ENCODE data around the gene ST6GAL1. TPM values are rescaled to one million over a fixed set of nuclear protein-coding genes. Genes with fewer than 3 reads are reported as not detected.
"Not testable (repeated sequence)": the region's sequence is repeated elsewhere in the genome, so short reads cannot be mapped to it uniquely, and the experiment has no call there.

The ST6GAL1 gene, protein sequence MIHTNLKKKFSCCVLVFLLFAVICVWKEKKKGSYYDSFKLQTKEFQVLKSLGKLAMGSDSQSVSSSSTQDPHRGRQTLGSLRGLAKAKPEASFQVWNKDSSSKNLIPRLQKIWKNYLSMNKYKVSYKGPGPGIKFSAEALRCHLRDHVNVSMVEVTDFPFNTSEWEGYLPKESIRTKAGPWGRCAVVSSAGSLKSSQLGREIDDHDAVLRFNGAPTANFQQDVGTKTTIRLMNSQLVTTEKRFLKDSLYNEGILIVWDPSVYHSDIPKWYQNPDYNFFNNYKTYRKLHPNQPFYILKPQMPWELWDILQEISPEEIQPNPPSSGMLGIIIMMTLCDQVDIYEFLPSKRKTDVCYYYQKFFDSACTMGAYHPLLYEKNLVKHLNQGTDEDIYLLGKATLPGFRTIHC
- polyA plus RNA-seq (ENCODE audit: insufficient read length in 12 of 12): 10 to 100 TPM in 11 of 12 donors, not detected in 1; 11.4 to 35.3 (median 17.6) TPM
- long read RNA-seq, donor 1, full-length matches to known transcripts: 3 of 160 reads
- long read RNA-seq, donor 1, partial matches to known transcripts: 124 of 160 reads
- long read RNA-seq, donor 1, other reads (novel, unspliced or antisense): 33 of 160 reads
- long read RNA-seq, donor 2, full-length matches to known transcripts: 3 of 20 reads
- long read RNA-seq, donor 2, partial matches to known transcripts: 0 of 20 reads
- long read RNA-seq, donor 2, other reads (novel, unspliced or antisense): 17 of 20 reads
- long read RNA-seq, donor 3, full-length matches to known transcripts: 3 of 3 reads
- long read RNA-seq, donor 3, partial matches to known transcripts: 0 of 3 reads
- long read RNA-seq, donor 3, other reads (novel, unspliced or antisense): 0 of 3 reads
- long read RNA-seq, donor 4, full-length matches to known transcripts: 2 of 2 reads
- long read RNA-seq, donor 4, partial matches to known transcripts: 0 of 2 reads
- long read RNA-seq, donor 4, other reads (novel, unspliced or antisense): 0 of 2 reads
- long read RNA-seq, donor 5, full-length matches to known transcripts: 1 of 1 reads
- long read RNA-seq, donor 5, partial matches to known transcripts: 0 of 1 reads
- long read RNA-seq, donor 5, other reads (novel, unspliced or antisense): 0 of 1 reads
- long read RNA-seq, donor 6, full-length matches to known transcripts: 2 of 2 reads
- long read RNA-seq, donor 6, partial matches to known transcripts: 0 of 2 reads
- long read RNA-seq, donor 6, other reads (novel, unspliced or antisense): 0 of 2 reads
- long read RNA-seq, donor 7, partial matches to known transcripts: 0 of 11 reads
- long read RNA-seq, donor 7, other reads (novel, unspliced or antisense): 11 of 11 reads
- long read RNA-seq, donor 8, full-length matches to known transcripts: 6 of 30 reads
- long read RNA-seq, donor 8, partial matches to known transcripts: 7 of 30 reads
- long read RNA-seq, donor 8, other reads (novel, unspliced or antisense): 17 of 30 reads
- long read RNA-seq, donor 9, partial matches to known transcripts: 18 of 61 reads
- long read RNA-seq, donor 9, other reads (novel, unspliced or antisense): 42 of 61 reads
- long read RNA-seq, donor 10, partial matches to known transcripts: 0 of 1 reads
- long read RNA-seq, donor 10, other reads (novel, unspliced or antisense): 0 of 1 reads
- long read RNA-seq, donor 11, full-length matches to known transcripts: 3 of 23 reads
- long read RNA-seq, donor 11, partial matches to known transcripts: 0 of 23 reads
- long read RNA-seq, donor 11, other reads (novel, unspliced or antisense): 20 of 23 reads

DNA sequence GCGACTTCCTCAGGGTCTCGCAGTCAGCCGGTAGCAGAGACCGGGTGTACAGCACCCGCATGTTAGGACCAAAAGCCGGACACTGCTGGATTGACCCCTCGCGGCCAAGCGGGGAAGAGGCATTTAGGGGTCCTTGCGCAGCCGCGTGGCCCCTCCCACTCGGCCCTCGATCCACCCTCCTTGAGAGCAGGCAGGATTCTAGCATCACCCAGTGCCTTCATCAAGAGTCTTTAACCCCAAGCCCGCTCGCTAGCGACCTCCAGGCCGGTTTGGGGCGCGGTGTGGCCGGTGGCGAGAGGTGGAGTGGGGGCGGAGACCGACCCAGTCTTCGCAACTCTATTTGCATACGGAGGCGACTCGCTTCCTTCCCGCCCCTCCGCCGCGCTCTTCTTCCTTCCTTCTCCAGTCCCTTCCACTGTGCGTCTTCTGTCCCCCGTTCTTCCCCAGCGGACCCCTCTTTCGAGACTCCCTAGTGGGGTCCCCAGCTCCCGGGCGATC lies at the start of gene ST6GAL1:
Gene ST6GAL1 (plus strand): TSS at position 384 of the 498 bp plus-strand sequence. CDS start 112,178 bp downstream, outside the sequence.
- peak; percentile 63 for DNase-seq

DNA sequence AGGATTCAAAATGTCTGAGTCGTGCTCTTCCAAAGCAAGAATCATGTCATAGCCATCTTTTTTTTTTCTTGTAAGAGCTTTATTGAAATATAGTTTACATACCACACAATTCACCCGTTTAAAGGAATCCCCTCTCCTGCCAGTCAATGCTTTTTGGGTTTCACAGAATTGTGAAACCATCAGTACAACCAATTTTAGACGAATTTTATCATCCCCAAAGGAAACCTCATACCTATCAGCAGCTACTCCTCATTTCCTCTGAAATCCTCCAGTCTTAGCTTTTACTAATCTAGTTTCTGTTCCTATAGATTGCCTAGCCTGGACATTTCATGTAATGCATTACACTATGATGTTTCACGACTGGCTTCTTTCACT lies 48.2 kb upstream of the ST6GAL1 start:
- DNase-seq: no peak

DNA sequence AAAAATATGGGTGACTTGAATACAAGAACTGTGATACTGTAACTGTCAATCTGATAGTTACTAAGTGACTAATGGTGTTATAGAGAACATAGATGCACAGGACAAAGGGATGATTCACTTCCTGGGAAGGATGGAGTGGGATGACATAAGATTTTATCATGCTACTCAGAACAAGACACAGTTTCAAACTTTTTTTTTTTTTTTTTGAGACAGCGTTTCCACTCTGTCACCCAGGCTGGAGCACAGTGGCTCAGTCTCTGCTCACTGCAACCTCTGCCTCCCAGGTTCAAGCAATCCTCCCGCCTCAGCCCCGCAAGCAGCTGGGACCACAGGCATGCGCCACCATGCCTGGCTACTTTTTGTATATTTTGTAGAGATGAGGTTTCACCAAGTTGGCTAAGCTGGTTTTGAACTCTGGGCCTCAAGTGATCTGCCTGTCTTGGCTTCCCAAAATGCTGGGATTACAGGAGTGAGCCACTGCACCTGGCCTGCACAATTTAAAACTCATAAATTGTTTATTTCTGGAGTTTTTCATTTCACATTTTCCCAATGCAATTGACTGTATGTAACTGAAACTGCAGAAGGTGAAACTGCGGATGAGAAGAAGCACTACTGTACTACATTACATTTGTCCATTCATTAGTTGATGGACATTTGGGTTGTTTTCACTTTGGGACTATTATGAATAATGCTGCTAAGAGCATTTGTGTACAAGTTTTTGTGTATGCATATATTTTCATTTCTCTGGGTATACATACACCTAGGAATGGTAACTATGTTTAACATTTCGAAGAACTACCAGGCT lies 47.2 kb upstream of the ST6GAL1 start:
- no peak for DNase-seq

DNA sequence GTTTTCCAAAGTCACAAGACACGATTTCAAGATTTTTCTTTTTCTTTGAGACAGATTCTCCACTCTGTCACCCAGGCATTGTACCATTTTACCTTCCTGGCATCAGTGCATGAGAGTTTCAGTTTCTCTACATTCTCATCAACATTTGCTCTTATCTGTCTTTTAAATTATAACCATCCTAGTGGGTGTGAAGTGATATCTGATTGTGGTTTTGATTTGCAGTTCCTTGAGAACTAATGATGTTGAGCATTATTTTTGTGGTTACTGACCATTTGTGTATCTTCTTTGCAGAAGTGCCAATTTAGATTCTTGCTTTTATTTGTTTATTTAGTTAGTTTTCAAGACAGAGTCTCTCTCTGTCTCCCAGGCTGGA lies 46.7 kb upstream of the ST6GAL1 start:
- no peak for DNase-seq

DNA sequence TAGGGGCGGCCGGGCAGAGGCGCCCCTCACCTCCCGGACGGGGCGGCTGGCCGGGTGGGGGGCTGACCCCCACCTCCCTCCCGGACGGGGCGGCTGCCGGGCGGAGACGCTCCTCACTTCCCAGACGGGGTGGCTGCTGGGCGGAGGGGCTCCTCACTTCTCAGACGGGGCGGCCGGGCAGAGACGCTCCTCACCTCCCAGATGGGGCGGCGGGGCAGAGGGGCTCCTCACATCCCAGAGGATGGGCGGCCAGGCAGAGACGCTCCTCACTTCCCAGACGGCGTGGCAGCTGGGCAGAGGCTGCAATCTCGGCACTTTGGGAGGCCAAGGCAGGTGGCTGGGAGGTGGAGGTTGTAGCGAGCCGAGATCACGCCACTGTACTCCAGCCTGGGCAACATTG lies 45.5 kb upstream of the ST6GAL1 start:
- DNase-seq: not testable (repeated sequence)

DNA sequence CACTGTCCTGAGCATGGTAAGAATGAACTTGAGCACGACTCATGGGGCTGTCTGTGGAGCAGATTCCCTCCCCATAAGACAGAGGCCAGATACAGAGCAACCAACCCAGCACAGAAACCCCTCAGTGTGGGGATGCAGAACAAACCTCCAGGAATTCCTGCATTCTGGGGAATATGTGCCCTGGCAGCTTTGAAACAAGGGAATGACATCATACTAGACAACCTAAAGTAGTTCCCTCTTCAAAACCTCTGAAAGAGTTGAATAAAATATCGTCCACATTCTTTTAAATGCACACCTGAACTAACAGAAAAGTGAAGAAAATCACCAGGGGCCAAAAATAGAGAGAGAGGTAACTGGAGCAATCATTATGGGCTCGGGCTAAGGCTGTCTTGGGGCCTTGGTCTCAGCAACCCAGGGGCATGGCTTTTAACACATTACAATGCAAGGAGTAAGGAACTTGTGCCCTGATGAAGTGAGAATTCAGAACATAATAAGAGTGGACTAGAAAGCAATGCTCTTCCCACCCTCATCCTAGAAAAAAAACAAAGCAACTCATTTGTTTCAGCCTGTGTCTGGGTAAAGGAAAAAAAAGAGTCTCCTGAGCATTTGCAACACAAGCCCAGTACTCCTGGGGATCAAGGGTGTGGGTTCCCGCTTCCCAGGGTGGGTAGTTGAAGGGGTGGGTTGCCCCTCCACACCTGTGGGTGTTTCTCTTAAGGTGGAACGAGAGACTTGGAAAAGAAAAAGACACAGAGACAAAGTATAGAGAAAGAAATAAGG lies 43.9 kb upstream of the ST6GAL1 start:
- no peak for DNase-seq

DNA sequence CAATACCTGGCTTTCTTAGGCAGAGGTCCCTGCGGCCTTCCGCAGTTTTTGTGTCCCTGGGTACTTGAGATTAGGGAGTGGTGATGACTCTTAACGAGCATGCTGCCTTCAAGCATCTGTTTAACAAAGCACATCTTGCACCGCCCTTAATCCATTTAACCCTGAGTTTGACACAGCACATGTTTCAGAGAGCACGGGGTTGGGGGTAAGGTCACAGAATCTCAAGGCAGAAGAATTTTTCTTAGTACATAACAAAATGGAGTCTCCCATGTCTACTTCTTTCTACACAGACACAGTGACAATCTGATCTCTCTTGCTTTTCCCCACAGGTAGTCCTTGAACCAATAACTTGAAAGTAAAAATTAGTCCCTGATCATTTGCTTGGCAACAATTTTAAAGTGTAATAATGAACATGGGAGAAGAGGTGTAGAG lies 42.8 kb upstream of the ST6GAL1 start:
- DNase-seq: not testable (repeated sequence)

DNA sequence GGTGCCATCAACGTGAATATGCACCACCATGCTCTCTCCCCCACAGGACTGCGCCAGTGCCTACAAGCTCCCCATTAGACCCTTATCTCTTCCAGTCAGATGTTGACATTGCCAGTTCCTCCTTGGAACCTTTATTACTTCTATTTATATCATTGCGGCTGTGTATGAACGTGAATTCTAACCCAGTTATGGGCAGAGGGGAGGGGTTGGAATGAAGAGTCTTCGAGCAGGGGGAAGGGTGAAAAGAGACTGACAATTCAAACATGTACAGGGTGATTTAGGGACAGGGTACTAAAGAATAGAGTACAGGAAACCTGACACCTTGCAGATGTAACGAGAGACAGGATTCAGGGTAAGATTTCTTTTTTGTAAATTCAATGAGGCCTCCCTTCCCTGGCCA lies 41.8 kb upstream of the ST6GAL1 start:
- DNase-seq: no peak

DNA sequence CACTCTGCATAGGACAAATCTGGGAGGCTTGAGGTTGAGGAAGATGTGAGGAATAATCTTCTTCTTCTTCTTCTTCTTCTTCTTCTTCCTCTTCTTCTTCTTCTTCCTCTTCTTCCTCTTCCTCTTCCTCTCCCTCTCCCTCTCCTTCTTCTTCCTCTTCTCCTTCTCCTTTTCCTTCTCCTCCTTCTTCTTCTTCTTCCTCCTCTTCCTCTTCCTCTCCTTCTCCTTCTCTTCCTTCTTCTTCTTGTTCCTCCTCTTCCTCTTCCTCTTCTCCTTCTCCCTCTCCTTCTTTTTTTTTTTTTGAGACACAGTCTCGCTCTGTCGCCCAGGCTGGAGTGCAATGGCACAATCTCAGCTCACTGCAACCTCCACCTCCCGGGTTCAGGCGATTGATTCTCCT lies 40.6 kb upstream of the ST6GAL1 start:
- DNase-seq: not testable (repeated sequence)

DNA sequence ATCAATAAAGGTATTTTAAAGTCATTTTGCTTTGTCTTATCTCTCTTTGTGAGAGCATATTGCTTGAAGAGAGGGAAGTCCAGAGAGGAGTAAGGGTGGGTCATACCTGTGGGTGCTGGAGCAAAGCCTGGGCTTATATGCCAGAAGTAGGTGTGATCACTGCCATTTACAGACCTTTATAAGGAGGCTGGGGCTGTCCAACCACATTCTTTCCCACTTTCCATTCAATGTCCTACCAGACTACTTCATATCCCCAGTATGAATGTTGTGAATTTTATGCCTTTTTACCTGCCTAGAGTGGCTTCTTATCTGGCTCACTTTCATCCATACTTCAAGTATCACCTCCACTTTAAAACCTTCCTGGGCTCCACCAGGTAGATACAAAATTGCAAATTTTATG lies 39.4 kb upstream of the ST6GAL1 start:
- no peak for DNase-seq

DNA sequence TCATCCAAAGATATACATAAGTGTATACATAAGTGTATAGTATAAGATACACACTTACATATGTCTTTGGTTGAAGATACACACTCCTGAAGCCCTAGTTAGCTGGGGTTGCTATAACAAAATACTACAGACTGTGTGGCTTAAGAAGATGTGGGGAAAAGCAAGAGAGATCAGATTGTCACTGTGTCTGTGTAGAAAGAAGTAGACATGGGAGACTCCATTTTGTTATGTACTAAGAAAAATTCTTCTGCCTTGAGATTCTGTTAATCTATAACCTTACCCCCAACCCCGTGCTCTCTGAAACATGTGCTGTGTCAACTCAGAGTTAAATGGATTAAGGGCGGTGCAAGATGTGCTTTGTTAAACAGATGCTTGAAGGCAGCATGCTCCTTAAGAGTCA lies 37.3 kb upstream of the ST6GAL1 start:
- DNase-seq: not testable (repeated sequence)

DNA sequence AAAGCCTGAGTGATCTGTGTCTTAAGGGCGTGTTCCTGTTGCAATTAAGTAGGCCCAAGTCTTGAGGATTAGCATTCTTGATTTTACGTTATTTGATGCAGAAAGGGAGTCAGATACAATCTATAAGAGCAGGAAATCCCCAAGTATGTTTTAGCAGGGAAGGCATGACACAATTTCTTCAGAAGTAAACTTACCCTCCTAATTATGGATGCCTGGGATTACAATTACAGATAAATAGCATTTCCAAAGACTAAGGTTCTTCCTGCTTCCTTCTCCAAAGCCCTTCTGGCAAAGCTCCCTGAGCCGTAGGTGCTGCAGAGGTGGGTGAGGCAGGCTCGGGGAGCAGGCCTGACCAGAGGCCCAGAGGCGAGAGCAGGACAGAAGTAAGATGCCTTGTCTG lies 34.9 kb upstream of the ST6GAL1 start:
- DNase-seq: no peak

DNA sequence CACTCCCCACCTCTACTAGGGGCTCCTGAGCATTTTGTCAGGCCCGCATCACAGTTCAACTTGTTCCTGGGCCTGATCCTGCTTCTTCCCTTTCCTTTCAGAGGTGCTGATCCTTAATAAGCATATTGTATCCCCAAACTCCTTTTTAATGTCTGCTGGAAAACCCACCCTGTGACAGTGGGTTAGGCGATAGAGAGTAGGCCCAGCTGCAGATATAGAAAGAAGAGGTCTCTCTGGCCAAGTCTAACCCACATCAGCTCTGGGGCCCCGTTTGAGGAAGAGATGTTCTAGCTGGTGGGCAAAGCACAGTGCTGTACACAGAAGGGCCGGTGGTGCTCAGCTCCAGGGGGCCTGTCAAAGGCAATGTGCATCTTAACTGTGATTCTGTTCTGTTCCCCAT lies 34.3 kb upstream of the ST6GAL1 start:
- DNase-seq: no peak

DNA sequence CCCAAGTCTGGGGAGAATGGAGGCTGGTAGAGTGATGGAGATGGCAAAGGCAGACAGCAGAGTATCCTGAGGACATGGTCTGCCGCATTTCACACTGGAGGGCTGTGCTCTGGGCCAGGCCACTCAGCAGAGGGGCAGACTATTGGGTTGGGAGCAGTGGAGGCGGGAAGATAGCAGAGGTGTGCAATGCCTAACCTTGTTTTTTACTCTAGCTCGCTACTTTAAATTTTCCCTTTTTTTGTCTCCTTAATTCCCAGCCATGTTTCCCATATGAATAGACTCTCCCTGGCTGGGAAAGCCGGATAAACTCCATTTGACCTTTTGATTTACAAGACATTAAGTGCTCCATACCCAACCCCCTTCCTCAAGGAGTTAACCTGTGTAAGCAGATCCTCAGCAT lies 33.5 kb upstream of the ST6GAL1 start:
- DNase-seq: no peak

DNA sequence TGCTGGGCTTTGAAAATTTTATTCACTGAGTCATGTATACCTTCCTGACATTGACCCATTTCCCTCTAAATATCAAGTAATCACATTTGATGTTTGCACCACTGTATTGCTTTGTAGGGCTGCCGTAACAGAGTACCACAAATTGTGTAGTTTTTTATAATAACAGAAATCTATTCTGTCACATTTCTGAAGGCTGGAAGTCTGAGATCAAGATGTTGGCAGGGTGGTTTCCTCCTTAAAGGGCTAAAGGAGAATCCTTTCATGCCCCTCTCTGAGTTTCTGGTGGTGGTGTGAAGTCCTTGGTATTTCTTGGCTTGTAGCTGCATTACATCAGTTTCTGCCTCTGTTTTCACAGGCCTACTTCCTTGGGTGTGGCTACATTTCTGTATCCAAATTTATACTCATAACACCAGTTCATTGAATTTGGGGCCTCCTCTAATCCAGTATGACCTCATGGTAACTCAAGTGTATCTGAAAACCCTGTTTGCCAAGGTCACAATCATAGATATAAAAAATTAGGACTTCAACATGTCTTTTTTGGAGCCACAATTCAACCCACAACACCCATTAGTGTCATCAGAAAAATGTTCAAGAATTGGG lies 29.1 kb upstream of the ST6GAL1 start:
- DNase-seq: no peak

DNA sequence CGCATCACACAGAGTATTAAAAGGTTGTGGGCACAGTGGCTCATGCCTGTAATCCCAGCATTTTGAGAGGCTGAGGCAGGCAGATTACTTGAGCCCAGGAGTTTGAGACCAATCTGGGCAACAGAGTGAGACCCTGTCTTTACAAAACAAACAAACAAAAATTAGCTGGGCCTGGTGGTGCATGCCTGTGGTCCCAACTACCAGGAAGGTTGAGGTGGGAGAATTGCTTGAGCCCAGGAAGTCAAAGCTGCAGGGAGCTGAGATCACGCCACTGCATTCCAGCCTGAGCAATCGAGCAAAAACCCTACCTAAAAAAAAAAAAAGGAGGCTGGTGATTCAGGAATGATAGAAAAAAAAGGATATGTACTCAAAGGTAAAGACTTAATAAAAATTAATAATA lies 28.2 kb upstream of the ST6GAL1 start:
- no peak for DNase-seq

DNA sequence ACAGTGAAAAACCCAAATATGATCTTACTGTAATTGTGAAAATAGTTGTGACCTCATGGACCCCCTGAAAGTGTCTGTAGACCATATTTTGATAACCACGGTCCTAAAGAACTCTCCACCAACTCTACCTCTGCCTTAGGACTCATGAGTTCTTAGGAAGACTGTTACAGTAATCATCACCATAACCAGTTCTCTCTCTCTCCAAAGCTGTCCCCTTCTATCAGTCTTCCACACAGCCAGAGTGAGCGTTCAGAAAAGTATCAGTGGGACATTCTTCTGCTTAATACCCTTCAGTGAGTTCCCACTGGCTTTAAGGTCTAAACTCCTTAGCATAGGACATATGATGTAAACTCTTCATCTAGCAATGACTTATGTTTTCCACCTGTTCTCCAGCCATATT lies 27.6 kb upstream of the ST6GAL1 start:
- DNase-seq: no peak

DNA sequence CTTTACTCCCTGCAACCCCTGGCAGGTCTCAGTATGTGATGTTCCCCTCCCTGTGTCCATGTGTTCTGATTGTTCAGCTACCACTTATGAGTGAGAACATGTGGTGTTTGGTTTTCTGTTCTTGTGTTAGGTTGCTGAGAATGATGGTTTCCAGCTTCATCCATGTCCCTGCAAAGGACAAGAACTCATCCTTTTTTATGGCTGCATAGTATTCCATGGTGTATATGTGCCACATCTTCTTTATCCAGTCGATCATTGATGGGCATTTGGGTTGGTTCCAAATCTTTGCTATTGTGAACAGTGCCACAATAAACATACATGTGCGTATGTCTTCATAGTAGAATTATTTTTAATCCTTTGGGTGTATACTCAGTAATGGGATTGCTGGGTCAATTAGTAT lies 26.6 kb upstream of the ST6GAL1 start:
- not testable (repeated sequence) for DNase-seq

DNA sequence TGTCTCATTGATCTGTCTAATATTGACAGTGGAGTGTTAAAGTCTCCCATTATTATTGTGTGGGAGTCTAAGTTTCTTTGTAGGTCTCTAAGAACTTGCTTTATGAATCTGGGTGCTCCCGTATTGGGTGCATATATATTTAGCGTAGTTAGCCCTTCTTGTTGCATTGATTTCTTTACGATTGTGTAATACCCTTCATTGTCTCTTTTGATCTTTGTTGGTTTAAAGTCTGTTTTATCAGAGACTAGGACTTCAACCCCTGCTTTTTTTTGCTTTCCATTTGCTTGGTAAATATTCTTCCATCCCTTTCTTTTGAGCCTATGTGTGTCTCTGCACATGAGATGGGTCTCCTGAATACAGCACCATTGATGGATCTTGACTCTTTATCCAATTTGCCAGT lies 23.3 kb upstream of the ST6GAL1 start:
- DNase-seq: not testable (repeated sequence)

Measured in muscle of arm (tissue), 14 donors.